Type B pancreatic cell (in vitro differentiated cells): ENCODE results near the gene SH3GLB2. TPM values are rescaled to one million over a fixed set of nuclear protein-coding genes. Genes with fewer than 3 reads are reported as not detected.

ENCODE experiments used
- DNase-seq: peaks from one replicate; pipeline ENCODE4 v3.0.0; 2021; ENCODE audit warnings: mixed read lengths; ENCODE audit not compliant: unreplicated experiment; ENCODE audit errors: extremely low spot score
- H3K27ac Mint-ChIP-seq: 2 replicates; pipeline ENCODE4 v1.8.0; 2021; ENCODE audit warnings: mild to moderate bottlenecking, mixed read lengths
- H3K27me3 Mint-ChIP-seq: 2 replicates; pipeline ENCODE4 v1.8.0; 2021; ENCODE audit warnings: mixed read lengths
- H3K36me3 Mint-ChIP-seq: 2 replicates; pipeline ENCODE4 v1.8.0; 2021; ENCODE audit warnings: mixed read lengths
- H3K4me1 Mint-ChIP-seq: one replicate; pipeline ENCODE4 v1.8.0; 2021; ENCODE audit warnings: mixed read lengths; ENCODE audit not compliant: unreplicated experiment
- H3K4me3 Mint-ChIP-seq: 2 replicates; pipeline ENCODE4 v1.8.0; 2021; ENCODE audit warnings: mild to moderate bottlenecking, mixed read lengths
- H3K9me3 Mint-ChIP-seq: 2 replicates; pipeline ENCODE4 v1.8.0; 2021; ENCODE audit warnings: mixed read lengths
- CTCF ChIP-seq: fragments of 200-600 bp; sonication (generic); conservative IDR thresholded peaks from 2 replicates; pipeline ENCODE4 v1.5.0; 2021; ENCODE audit warnings: antibody characterized with exemption, mild to moderate bottlenecking
- total RNA-seq: library from RNA; stranded (reverse); gene quantifications from 2 replicates; pipeline ENCODE4 v1.2.1, GENCODE V29; 2021; ENCODE audit warnings: low replicate concordance

SH3GLB2 gene
- total RNA-seq, 1 donor from 2014 or later: 126 TPM

GRCh38 chr9:129069862-129070641, 41.9 kb upstream of the SH3GLB2 start:
- Mint-ChIP-seq H3K4me3 (no peak overlapping the region), H3K27ac (no peak overlapping the region), H3K36me3 (peaks cover 5% of the 10 kb centered on the region), H3K27me3 (no peaks in the 10 kb centered on the region), H3K9me3 (no peaks in the 10 kb centered on the region), H3K4me1 (no peaks in the 10 kb centered on the region)
- no peak for TF ChIP-seq CTCF
- DNase-seq: no peak

GRCh38 chr9:129068990-129069861, 41.1 kb upstream of the SH3GLB2 start:
- no peak for TF ChIP-seq CTCF
- H3K9me3 Mint-ChIP-seq: no peaks in the 10 kb centered on the region
- no peak for DNase-seq
- H3K36me3 Mint-ChIP-seq: peaks cover 5% of the 10 kb centered on the region
- no peak overlapping the region for H3K4me3 Mint-ChIP-seq
- H3K4me1 Mint-ChIP-seq: no peaks in the 10 kb centered on the region
- no peak overlapping the region for H3K27ac Mint-ChIP-seq
- no peaks in the 10 kb centered on the region for H3K27me3 Mint-ChIP-seq

GRCh38 chr9:129068110-129068509, 40.0 kb upstream of the SH3GLB2 start:
- no peak for TF ChIP-seq CTCF
- Mint-ChIP-seq H3K36me3 (peaks cover 5% of the 10 kb centered on the region), H3K27ac (no peak overlapping the region), H3K27me3 (no peaks in the 10 kb centered on the region), H3K9me3 (no peaks in the 10 kb centered on the region), H3K4me3 (no peak overlapping the region), H3K4me1 (no peaks in the 10 kb centered on the region)
- no peak for DNase-seq

- Mint-ChIP-seq H3K27ac (no peak overlapping the region), H3K27me3 (no peaks in the 10 kb centered on the region), H3K4me1 (no peaks in the 10 kb centered on the region), H3K9me3 (no peaks in the 10 kb centered on the region), H3K36me3 (peaks cover 7% of the 10 kb centered on the region), H3K4me3 (no peak overlapping the region)
- no peak for TF ChIP-seq CTCF
- no peak for DNase-seq
These were observed 36.4 kb upstream of the SH3GLB2 start for GRCh38 chr9:129064499-129064908.

- H3K9me3 Mint-ChIP-seq: no peaks in the 10 kb centered on the region
- H3K4me3 Mint-ChIP-seq: no peak overlapping the region
- H3K4me1 Mint-ChIP-seq: no peaks in the 10 kb centered on the region
- no peak for DNase-seq
- no peak for TF ChIP-seq CTCF
- H3K27ac Mint-ChIP-seq: no peak overlapping the region
- H3K36me3 Mint-ChIP-seq: peaks cover 7% of the 10 kb centered on the region
- no peaks in the 10 kb centered on the region for H3K27me3 Mint-ChIP-seq
These were observed 34.9 kb upstream of the SH3GLB2 start for GRCh38 chr9:129063061-129063460.
